Fibroblast of gingiva (primary cell): ENCODE results near the gene KRTAP5-8.
A peak's percentile ranks its signal among the peaks of the same experiment; 100 is the strongest.
"Not testable (repeated sequence)": the region's sequence is repeated elsewhere in the genome, so short reads cannot be mapped to it uniquely, and the experiment has no call there.

Source experiments
- DNase-seq: peaks from one replicate; pipeline ENCODE4 v3.0.0-alpha.2; 2011; ENCODE audit warnings: low read depth

The KRTAP5-8 gene

GRCh38 chr11:71574418-71574817 lies 36.6 kb downstream of the KRTAP5-8 start:
- DNase-seq: no peak

- DNase-seq: no peak
Observed at GRCh38 chr11:71575723-71576424, 38.0 kb downstream of the KRTAP5-8 start.

GRCh38 chr11:71576688-71577465 lies 39.1 kb downstream of the KRTAP5-8 start:
- not testable (repeated sequence) for DNase-seq

GRCh38 chr11:71577469-71578004 lies 39.7 kb downstream of the KRTAP5-8 start:
- no peak for DNase-seq

- not testable (repeated sequence) for DNase-seq
Observed at GRCh38 chr11:71579513-71579912, 41.7 kb downstream of the KRTAP5-8 start.

GRCh38 chr11:71580057-71581003 lies 42.5 kb downstream of the KRTAP5-8 start:
- DNase-seq: peak; percentile 80

GRCh38 chr11:71581826-71582225 lies 44.0 kb downstream of the KRTAP5-8 start:
- no peak for DNase-seq

GRCh38 chr11:71582309-71582895 lies 44.6 kb downstream of the KRTAP5-8 start, which contains the start of gene KRTAP5-11:
KRTAP5-11 (minus strand) TSS chr11:71582875; CDS start chr11:71582837, 38 bp downstream.
- DNase-seq: no peak

GRCh38 chr11:71582969-71583368 lies 45.1 kb downstream of the KRTAP5-8 start:
- DNase-seq: not testable (repeated sequence)

GRCh38 chr11:71585673-71586072 lies 47.8 kb downstream of the KRTAP5-8 start:
- not testable (repeated sequence) for DNase-seq

- DNase-seq: not testable (repeated sequence)
Observed at GRCh38 chr11:71588314-71588713, 50.5 kb downstream of the KRTAP5-8 start.
